ENCODE results near the gene CHP1. TPM values are rescaled to one million over a fixed set of nuclear protein-coding genes. Genes with fewer than 3 reads are reported as not detected.

Gene CHP1
- total and polyA plus RNA-seq, 9 of the 15 experiments (the other 6 are each of a cell fraction or from before 2014, with no cell fraction given), result 31.7 to 83.4 (median 67.6) TPM

DNA sequence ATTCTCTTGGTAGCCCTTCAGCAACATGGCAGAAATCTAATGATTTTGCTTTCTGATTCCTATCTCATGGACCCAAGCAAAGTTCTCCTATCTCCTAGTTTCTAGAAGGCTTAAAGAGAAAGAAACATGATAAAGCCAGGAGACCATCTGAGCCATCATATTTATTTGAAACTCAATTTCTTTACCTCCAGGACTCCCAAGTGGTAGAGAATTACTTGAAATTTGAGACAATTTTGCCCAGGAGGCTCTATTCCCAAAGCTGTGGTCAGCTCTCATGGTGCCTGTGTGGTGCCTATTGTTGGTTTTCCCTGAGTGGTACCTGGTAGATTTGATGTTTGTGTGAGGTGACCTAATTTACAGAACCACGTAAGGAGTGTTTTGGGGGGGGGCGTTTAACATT lies 38.8 kb downstream of the CHP1 start (continued):
- TF ChIP-seq, protein P1, sequence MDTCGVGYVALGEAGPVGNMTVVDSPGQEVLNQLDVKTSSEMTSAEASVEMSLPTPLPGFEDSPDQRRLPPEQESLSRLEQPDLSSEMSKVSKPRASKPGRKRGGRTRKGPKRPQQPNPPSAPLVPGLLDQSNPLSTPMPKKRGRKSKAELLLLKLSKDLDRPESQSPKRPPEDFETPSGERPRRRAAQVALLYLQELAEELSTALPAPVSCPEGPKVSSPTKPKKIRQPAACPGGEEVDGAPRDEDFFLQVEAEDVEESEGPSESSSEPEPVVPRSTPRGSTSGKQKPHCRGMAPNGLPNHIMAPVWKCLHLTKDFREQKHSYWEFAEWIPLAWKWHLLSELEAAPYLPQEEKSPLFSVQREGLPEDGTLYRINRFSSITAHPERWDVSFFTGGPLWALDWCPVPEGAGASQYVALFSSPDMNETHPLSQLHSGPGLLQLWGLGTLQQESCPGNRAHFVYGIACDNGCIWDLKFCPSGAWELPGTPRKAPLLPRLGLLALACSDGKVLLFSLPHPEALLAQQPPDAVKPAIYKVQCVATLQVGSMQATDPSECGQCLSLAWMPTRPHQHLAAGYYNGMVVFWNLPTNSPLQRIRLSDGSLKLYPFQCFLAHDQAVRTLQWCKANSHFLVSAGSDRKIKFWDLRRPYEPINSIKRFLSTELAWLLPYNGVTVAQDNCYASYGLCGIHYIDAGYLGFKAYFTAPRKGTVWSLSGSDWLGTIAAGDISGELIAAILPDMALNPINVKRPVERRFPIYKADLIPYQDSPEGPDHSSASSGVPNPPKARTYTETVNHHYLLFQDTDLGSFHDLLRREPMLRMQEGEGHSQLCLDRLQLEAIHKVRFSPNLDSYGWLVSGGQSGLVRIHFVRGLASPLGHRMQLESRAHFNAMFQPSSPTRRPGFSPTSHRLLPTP (IDR thresholded peaks at IDR 0.05; ENCODE audit: borderline replicate concordance, extremely low read depth, insufficient read length), result no peak
- TF ChIP-seq ZNF75A (CRISPR knock-in tag; IDR thresholded peaks at IDR 0.05) (no peak), SMAD3 (CRISPR knock-in tag; conservative IDR thresholded peaks at IDR 0.05) (no peak), ZNF445 (CRISPR knock-in tag; IDR thresholded peaks at IDR 0.05; ENCODE audit: low read depth) (no peak)
- TF ChIP-seq, protein P2, sequence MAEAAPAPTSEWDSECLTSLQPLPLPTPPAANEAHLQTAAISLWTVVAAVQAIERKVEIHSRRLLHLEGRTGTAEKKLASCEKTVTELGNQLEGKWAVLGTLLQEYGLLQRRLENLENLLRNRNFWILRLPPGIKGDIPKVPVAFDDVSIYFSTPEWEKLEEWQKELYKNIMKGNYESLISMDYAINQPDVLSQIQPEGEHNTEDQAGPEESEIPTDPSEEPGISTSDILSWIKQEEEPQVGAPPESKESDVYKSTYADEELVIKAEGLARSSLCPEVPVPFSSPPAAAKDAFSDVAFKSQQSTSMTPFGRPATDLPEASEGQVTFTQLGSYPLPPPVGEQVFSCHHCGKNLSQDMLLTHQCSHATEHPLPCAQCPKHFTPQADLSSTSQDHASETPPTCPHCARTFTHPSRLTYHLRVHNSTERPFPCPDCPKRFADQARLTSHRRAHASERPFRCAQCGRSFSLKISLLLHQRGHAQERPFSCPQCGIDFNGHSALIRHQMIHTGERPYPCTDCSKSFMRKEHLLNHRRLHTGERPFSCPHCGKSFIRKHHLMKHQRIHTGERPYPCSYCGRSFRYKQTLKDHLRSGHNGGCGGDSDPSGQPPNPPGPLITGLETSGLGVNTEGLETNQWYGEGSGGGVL (CRISPR knock-in tag; IDR thresholded peaks at IDR 0.05), result no peak

DNA sequence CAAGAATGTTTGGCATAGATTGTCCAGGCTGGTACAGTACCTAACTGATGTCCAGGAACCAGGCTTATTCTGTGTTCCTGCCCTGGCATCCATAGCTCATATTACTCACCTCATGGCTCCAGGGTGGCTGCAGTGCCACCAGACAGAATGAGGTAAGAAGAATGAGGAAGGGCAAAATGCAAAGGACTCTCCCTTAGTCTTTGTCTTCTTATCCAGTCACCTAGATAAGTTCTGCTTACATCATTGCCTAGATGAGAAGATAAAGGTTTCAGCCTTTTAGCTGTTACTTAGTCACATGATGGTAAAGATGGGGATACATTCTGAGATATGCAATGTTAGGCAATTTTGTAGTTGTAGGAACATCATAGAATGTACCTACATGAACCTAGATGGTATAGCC lies 45.8 kb downstream of the CHP1 start:
- POLR2A ChIA-PET, result no interaction called here
- no peaks in the 10 kb centered on the region for H3K9me3 ChIP-seq (replicated peaks; ENCODE audit: control insufficient read depth, insufficient read depth, low read depth, low read length)
- H3K9me1 ChIP-seq (ENCODE audit: control insufficient read depth, insufficient read depth, low read length), result no peaks in the 10 kb centered on the region
- in situ Hi-C loops (cut with MboI) (no loop called here), intact Hi-C loops (cut with micrococcal nuclease) (no loop called here)
- no peak overlapping the region for H3K27ac ChIP-seq (ENCODE audit: extremely low read depth, low read depth, low read length)
- H3K4me3 ChIP-seq, result no peak overlapping the region
- H3K27me3 ChIP-seq (ENCODE audit: control insufficient read depth in 2 of 2, insufficient read depth in 2 of 2, low read length in 2 of 2), result no peaks in the 10 kb centered on the region
- no TSS peak for BruUV-seq (replicated peaks)
- H3K36me3 ChIP-seq (ENCODE audit: control insufficient read depth, insufficient read depth, low read length), result peaks cover 48% of the 10 kb centered on the region; the same call in 2 of the 3 replicates
- no peaks in the 10 kb centered on the region for H3K79me2 ChIP-seq (ENCODE audit: control insufficient read depth, insufficient read depth, low read length)
- no peaks in the 10 kb centered on the region for H4K20me1 ChIP-seq (replicated peaks; ENCODE audit: control insufficient read depth, insufficient read depth, low read length)
- FAIRE-seq, result no peak
- peak overlapping the region in 1 of 2 experiments; percentile 30; a peak in 1 of 4 replicates for H3K9ac ChIP-seq (ENCODE audit: insufficient read depth in 1 of 2, low read depth in 2 of 2, low read length in 2 of 2)
- CTCF ChIA-PET (ENCODE audit: low intra/inter-chr PET ratio), result no interaction called here
- H3K4me1 ChIP-seq (replicated peaks in 1 of 2; ENCODE audit: control insufficient read depth in 2 of 2, insufficient read depth in 2 of 2, low read length in 2 of 2), result no peaks in the 10 kb centered on the region; a peak in 1 of 5 replicates
- DNase-seq (ENCODE audit: extremely low read depth in 1 of 4, low spot score in 3 of 4), result no peak
- no peak overlapping the region for H2AFZ ChIP-seq (ENCODE audit: low read depth, low read length)
- ATAC-seq, result no peak
- H3K4me2 ChIP-seq (ENCODE audit: insufficient read depth, low read length), result no peak overlapping the region; the same call in 1 of the 2 replicates
- TF ChIP-seq FOSL1 (tag; conservative IDR thresholded peaks at IDR 0.05) (peak; percentile 44; the same call in 1 of the 2 replicates), CTBP1 (IDR thresholded peaks at IDR 0.05; ENCODE audit: borderline replicate concordance) (peak; percentile 33; the same call in 1 of the 2 replicates), ZNF444 (CRISPR knock-in tag; IDR thresholded peaks at IDR 0.05) (no peak), SIRT6 (IDR thresholded peaks at IDR 0.05; ENCODE audit: low read depth, low read length) (no peak), NBN (IDR thresholded peaks at IDR 0.05; ENCODE audit: low read depth) (no peak), ZNF263 (CRISPR knock-in tag; IDR thresholded peaks at IDR 0.05; ENCODE audit: borderline replicate concordance) (no peak)
- TF ChIP-seq, protein P3, sequence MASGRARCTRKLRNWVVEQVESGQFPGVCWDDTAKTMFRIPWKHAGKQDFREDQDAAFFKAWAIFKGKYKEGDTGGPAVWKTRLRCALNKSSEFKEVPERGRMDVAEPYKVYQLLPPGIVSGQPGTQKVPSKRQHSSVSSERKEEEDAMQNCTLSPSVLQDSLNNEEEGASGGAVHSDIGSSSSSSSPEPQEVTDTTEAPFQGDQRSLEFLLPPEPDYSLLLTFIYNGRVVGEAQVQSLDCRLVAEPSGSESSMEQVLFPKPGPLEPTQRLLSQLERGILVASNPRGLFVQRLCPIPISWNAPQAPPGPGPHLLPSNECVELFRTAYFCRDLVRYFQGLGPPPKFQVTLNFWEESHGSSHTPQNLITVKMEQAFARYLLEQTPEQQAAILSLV (tag; IDR thresholded peaks at IDR 0.05), result no peak
- TF ChIP-seq, protein P4, sequence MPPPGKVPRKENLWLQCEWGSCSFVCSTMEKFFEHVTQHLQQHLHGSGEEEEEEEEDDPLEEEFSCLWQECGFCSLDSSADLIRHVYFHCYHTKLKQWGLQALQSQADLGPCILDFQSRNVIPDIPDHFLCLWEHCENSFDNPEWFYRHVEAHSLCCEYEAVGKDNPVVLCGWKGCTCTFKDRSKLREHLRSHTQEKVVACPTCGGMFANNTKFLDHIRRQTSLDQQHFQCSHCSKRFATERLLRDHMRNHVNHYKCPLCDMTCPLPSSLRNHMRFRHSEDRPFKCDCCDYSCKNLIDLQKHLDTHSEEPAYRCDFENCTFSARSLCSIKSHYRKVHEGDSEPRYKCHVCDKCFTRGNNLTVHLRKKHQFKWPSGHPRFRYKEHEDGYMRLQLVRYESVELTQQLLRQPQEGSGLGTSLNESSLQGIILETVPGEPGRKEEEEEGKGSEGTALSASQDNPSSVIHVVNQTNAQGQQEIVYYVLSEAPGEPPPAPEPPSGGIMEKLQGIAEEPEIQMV (tag; conservative IDR thresholded peaks at IDR 0.05; ENCODE audit: low read depth), result no peak

Data from K562 (cell line).